Activated T-cell treated with anti-CD3 and anti-CD28 coated beads, Interleukin-2, amount 50 U/mL, for 4 hours (primary cell): ENCODE data around the gene NISCH. TPM values are rescaled to one million over a fixed set of nuclear protein-coding genes. Genes with fewer than 3 reads are reported as not detected.

Experiments
- ATAC-seq, 2 donors: fragments of 200-7000 bp; cut with Tn5 transposase; one replicate each; pipeline ENCODE4 v1.10.0; 2021
- DNase-seq: peaks from one replicate; pipeline ENCODE4 v3.0.0-alpha.2; 2020
- H3K27me3 Mint-ChIP-seq: one replicate; pipeline ENCODE4 v1.8.0; 2021; ENCODE audit warnings: low read depth, mixed read lengths
- H3K36me3 Mint-ChIP-seq: one replicate; pipeline ENCODE4 v1.8.0; 2022; ENCODE audit warnings: mixed read lengths; ENCODE audit not compliant: insufficient read depth
- H3K4me1 Mint-ChIP-seq: one replicate; pipeline ENCODE4 v1.8.0; 2021; ENCODE audit warnings: low read depth, mixed read lengths
- H3K4me3 Mint-ChIP-seq: one replicate; pipeline ENCODE4 v1.8.0; 2021; ENCODE audit warnings: mild to moderate bottlenecking, moderate library complexity, mixed read lengths
- H3K9me3 Mint-ChIP-seq: one replicate; pipeline ENCODE4 v1.8.0; 2021; ENCODE audit warnings: mixed read lengths
- total RNA-seq, 3 donors: library from RNA; stranded (reverse); gene quantifications; one replicate each; pipeline ENCODE4 v1.2.1, GENCODE V29; 2021

Gene NISCH
- 10 to 100 TPM; 60.2 to 69.1 (median 67.9) TPM for total RNA-seq

DNA sequence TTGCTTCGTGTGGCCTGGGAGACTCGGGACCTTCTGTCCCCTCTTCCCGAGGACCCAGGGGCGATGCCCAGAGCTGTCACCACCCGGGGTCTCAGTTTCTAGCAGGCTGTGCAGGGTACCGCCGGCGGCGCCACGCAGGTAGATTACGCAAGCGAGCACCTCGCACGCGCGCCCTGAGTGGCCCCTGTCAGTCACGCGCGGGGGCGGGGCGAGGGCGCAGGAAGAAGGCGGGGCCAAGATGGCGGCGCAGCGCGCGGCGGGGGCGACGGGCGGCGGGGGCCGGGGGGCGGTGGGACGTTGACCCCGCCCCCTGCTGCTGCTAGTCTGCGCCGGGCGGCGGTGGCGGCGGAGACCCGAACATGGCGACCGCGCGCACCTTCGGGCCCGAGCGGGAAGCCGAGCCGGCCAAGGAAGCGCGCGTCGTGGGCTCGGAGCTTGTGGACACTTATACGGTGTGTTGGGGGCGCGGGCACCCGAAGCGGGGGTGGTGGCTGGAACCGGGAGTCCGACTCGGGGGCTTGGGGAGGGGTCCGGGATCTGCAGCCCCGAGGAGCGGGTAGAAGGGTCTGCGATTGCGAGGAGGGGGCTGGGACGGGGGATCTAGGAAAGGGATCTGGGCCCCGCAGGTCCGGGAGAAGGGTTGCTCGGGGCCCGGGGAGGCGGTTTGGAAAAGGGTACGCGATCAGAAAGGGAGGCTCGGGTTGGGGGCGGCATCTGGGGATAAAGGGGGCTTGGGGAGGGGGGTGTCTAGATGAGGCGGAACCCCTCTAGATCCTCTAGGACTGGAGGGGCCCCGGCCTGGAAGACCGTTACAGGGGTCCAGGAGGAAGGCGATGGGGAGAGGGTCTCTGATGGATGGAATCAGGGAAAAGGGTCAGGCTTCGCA lies at the start of gene NISCH:
Gene NISCH, plus strand, starts transcription at position 322 of the 886 bp plus-strand sequence. Its CDS starts 38 bp downstream, at position 360.
- ATAC-seq (peak; percentile 91 to 93), DNase-seq (peak; percentile 98)
- Mint-ChIP-seq H3K4me3 (peak within 1 kb of the TSS; percentile 87), H3K36me3 (peaks cover 10% of the 10 kb centered on the region), H3K4me1 (peaks cover 38% of the 10 kb centered on the region), H3K9me3 (no peaks in the 10 kb centered on the region), H3K27me3 (no peaks in the 10 kb centered on the region)

DNA sequence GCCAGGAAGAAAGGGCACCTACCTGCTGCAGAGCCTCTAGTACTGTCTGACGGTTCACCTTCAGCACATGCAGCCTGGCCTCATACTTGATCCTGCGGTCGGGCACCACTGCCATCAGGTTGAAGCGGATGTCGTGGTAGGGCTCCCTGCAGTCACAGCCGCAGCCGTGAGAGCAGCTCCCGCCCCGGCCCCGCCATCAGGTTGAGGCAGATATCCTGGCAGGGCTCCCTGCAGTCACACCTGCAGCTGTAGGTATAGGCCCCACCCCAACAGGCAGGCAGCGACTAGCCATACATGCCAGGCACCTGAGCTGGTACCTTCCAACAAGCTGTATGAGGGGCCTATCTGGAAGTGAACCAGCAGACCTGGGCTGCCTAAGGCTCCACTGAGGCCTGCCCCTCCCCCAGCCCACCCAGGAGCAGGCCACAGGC lies 49.2 kb upstream of the NISCH start:
- ATAC-seq: no peak
- H3K27me3 Mint-ChIP-seq: no peaks in the 10 kb centered on the region
- peaks cover 34% of the 10 kb centered on the region for H3K36me3 Mint-ChIP-seq
- no peaks in the 10 kb centered on the region for H3K9me3 Mint-ChIP-seq
- no peak for DNase-seq
- H3K4me1 Mint-ChIP-seq: peaks cover 27% of the 10 kb centered on the region
- H3K4me3 Mint-ChIP-seq: no peak overlapping the region

GRCh38 chr3:52406791-52407510 lies 48.5 kb upstream of the NISCH start:
- H3K9me3 Mint-ChIP-seq: no peaks in the 10 kb centered on the region
- peaks cover 32% of the 10 kb centered on the region for H3K36me3 Mint-ChIP-seq
- DNase-seq: no peak
- H3K4me1 Mint-ChIP-seq: peaks cover 34% of the 10 kb centered on the region
- no peak overlapping the region for H3K4me3 Mint-ChIP-seq
- H3K27me3 Mint-ChIP-seq: no peaks in the 10 kb centered on the region
- no peak for ATAC-seq

GRCh38 chr3:52407779-52408178 lies 47.6 kb upstream of the NISCH start:
- no peak for DNase-seq
- H3K4me3 Mint-ChIP-seq: peak overlapping the region; percentile 90
- no peaks in the 10 kb centered on the region for H3K27me3 Mint-ChIP-seq
- peaks cover 40% of the 10 kb centered on the region for H3K4me1 Mint-ChIP-seq
- no peak for ATAC-seq
- H3K9me3 Mint-ChIP-seq: no peaks in the 10 kb centered on the region
- H3K36me3 Mint-ChIP-seq: peaks cover 28% of the 10 kb centered on the region

GRCh38 chr3:52408466-52408865 lies 46.9 kb upstream of the NISCH start:
- Mint-ChIP-seq H3K27me3 (no peaks in the 10 kb centered on the region), H3K9me3 (no peaks in the 10 kb centered on the region), H3K4me1 (peaks cover 40% of the 10 kb centered on the region), H3K36me3 (peaks cover 23% of the 10 kb centered on the region), H3K4me3 (peak overlapping the region; percentile 90)
- DNase-seq (no peak), ATAC-seq (no peak)

GRCh38 chr3:52415800-52416199 lies 39.6 kb upstream of the NISCH start:
- Mint-ChIP-seq H3K9me3 (no peaks in the 10 kb centered on the region), H3K27me3 (no peaks in the 10 kb centered on the region), H3K4me3 (no peak overlapping the region), H3K36me3 (no peaks in the 10 kb centered on the region), H3K4me1 (peaks cover 23% of the 10 kb centered on the region)
- ATAC-seq (no peak), DNase-seq (no peak)

DNA sequence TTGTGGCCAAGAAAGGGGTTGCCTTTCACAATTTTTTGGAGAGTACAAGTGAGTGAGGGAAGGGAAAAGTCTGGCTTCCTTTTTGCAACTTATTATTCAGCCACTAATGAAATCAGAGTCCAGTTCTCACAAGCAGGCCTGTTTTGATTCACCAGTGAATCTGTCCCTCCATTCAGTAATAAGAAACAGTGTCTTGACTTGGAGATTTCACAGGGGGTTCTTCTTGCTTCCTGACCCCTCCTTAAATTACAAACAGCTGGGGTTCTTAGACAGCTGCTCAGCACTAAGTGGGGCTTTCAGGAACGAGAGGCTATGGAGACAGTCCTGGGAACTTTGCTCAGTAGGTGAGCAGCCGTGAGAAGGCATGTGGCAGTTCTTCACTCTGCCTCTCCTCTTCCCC lies 35.0 kb upstream of the NISCH start:
- DNase-seq (no peak), ATAC-seq (no peak)
- Mint-ChIP-seq H3K9me3 (no peaks in the 10 kb centered on the region), H3K4me3 (no peak overlapping the region), H3K4me1 (peaks cover 5% of the 10 kb centered on the region), H3K36me3 (peaks cover 1% of the 10 kb centered on the region), H3K27me3 (no peaks in the 10 kb centered on the region)

- ATAC-seq (no peak), DNase-seq (no peak)
- H3K36me3 Mint-ChIP-seq: peaks cover 1% of the 10 kb centered on the region
- H3K4me1 Mint-ChIP-seq: peaks cover 4% of the 10 kb centered on the region
- H3K9me3 Mint-ChIP-seq: no peaks in the 10 kb centered on the region
- no peaks in the 10 kb centered on the region for H3K27me3 Mint-ChIP-seq
- no peak overlapping the region for H3K4me3 Mint-ChIP-seq
Observed at GRCh38 chr3:52422669-52423068, 32.7 kb upstream of the NISCH start.

DNA sequence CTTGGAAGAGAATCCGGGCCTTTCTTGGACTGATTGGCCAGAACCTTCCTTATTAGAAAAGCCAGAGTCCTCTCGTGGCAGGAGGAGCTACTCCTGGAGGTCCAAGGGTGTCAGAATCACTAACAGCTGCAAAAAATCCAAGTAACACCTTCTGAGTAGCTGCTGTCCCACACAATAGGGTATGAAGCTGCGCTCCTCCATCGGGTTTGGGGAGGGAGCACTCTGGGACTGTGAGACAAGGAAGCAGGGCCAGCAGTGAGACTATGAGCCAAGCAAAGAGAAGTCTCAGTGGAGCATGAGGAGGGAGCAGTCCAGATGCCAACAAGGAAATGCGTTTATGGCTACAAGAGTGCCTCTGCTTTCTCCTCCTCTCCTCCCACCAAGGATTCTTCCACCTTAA lies 32.2 kb upstream of the NISCH start:
- Mint-ChIP-seq H3K9me3 (no peaks in the 10 kb centered on the region), H3K4me1 (no peaks in the 10 kb centered on the region), H3K36me3 (peaks cover 1% of the 10 kb centered on the region), H3K27me3 (peaks cover 3% of the 10 kb centered on the region), H3K4me3 (no peak overlapping the region)
- ATAC-seq (no peak), DNase-seq (no peak)

DNA sequence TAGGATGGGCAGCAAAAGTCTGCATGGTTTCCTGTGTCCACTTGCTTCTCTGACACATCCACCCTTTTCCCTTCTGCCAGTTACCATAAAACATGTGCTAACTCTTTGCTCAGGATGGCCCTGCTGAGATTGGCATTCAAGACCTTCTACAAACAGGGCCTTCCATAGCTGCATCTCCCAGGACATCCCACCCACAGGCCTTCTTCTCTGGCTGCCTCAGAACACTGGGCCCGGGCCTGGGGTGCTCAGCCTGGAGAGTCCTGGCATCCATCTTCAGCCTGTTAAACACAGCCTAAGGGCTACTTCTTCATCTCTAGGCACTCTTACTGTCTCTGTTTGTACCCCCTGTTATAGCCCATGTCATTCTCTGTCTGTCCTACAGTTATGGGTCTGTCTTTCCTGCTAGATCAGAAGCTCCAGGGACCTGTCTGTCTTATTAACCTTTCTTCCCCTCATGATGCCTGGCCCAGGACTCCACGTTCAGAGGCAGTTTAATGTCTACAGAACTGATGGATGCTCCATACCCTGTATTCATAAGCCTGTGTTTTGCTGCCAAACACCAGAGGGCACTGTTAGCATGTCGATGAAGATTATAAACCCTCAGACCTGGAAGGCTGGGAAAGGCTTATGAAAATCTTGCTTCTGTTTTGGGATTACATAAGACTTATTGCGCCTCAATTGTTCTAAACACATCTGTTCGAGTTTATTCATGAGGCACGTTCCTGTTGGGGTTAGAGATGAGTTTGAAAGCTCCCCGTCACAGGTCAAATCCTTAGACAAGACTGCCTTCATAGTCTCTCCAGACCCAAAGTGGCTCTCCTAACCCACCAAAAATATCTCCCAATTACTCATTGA lies 27.0 kb upstream of the NISCH start:
- Mint-ChIP-seq H3K9me3 (no peaks in the 10 kb centered on the region), H3K4me3 (no peak overlapping the region), H3K36me3 (no peaks in the 10 kb centered on the region), H3K4me1 (no peaks in the 10 kb centered on the region), H3K27me3 (peaks cover 3% of the 10 kb centered on the region)
- DNase-seq (no peak), ATAC-seq (peak; percentile 77 to 83)

- no peaks in the 10 kb centered on the region for H3K36me3 Mint-ChIP-seq
- peaks cover 3% of the 10 kb centered on the region for H3K27me3 Mint-ChIP-seq
- H3K4me3 Mint-ChIP-seq: no peak overlapping the region
- DNase-seq (no peak), ATAC-seq (no peak)
- peaks cover under 1% of the 10 kb centered on the region for H3K4me1 Mint-ChIP-seq
- H3K9me3 Mint-ChIP-seq: no peaks in the 10 kb centered on the region
Observed at GRCh38 chr3:52429031-52429430, 26.4 kb upstream of the NISCH start.

- Mint-ChIP-seq H3K4me3 (no peak overlapping the region), H3K27me3 (peaks cover 3% of the 10 kb centered on the region), H3K36me3 (no peaks in the 10 kb centered on the region), H3K4me1 (peaks cover 3% of the 10 kb centered on the region), H3K9me3 (no peaks in the 10 kb centered on the region)
- ATAC-seq (no peak), DNase-seq (no peak)
Observed at GRCh38 chr3:52429779-52430415, 25.5 kb upstream of the NISCH start.

GRCh38 chr3:52430416-52430810 lies 25.0 kb upstream of the NISCH start:
- DNase-seq (no peak), ATAC-seq (no peak)
- H3K36me3 Mint-ChIP-seq: no peaks in the 10 kb centered on the region
- no peak overlapping the region for H3K4me3 Mint-ChIP-seq
- peaks cover 3% of the 10 kb centered on the region for H3K27me3 Mint-ChIP-seq
- peaks cover 3% of the 10 kb centered on the region for H3K4me1 Mint-ChIP-seq
- no peaks in the 10 kb centered on the region for H3K9me3 Mint-ChIP-seq
